Activated B cell treated with CpG ODN at 0.5 μM for 24 hours (primary cell): ENCODE data around the gene SPARC. TPM values are rescaled to one million over a fixed set of nuclear protein-coding genes. Genes with fewer than 3 reads are reported as not detected.
"Not testable (repeated sequence)": the region's sequence is repeated elsewhere in the genome, so short reads cannot be mapped to it uniquely, and the experiment has no call there.

Source experiments
- ATAC-seq: fragments of 200-7000 bp; cut with Tn5 transposase; one replicate; pipeline ENCODE4 v1.10.0; 2021; ENCODE audit warnings: low read depth, mild to moderate bottlenecking, moderate library complexity
- CTCF ChIA-PET: fragments of 350-600 bp; sonication (Branson Sonifier 250); formaldehyde crosslinking; loops from one replicate; lab custom pipeline; 2021; ENCODE audit warnings: antibody characterized with exemption; lab: Charles Lee
- POLR2A ChIA-PET: fragments of 350-600 bp; sonication (Branson Sonifier 250); formaldehyde crosslinking; loops from one replicate; lab custom pipeline; 2021; ENCODE audit warnings: antibody characterized with exemption; lab: Charles Lee
- DNase-seq: peaks from one replicate; pipeline ENCODE4 v3.0.0; 2022
- H3K27ac Mint-ChIP-seq: one replicate; pipeline ENCODE4 v1.8.0; 2020; ENCODE audit warnings: mixed read lengths
- H3K27me3 Mint-ChIP-seq: one replicate; pipeline ENCODE4 v1.8.0; 2021; ENCODE audit warnings: mixed read lengths
- H3K36me3 Mint-ChIP-seq: one replicate; pipeline ENCODE4 v1.8.0; 2021; ENCODE audit warnings: low read depth, mixed read lengths
- H3K4me1 Mint-ChIP-seq: one replicate; pipeline ENCODE4 v1.8.0; 2021; ENCODE audit warnings: mixed read lengths
- H3K4me3 Mint-ChIP-seq: one replicate; pipeline ENCODE4 v1.8.0; 2020; ENCODE audit warnings: mild to moderate bottlenecking, mixed read lengths
- H3K9me3 Mint-ChIP-seq: one replicate; pipeline ENCODE4 v1.8.0; 2020; ENCODE audit warnings: mixed read lengths
- intact Hi-C: fragments of 100-400 bp; cut with micrococcal nuclease; formaldehyde crosslinking; loops from one replicate; pipeline ENCODE4 v1.15.1; 2024
- total RNA-seq: library from RNA; stranded (reverse); gene quantifications from 2 replicates; pipeline ENCODE4 v1.2.3, GENCODE V29; 2022
- TF ChIP-seq, protein P1 (sequence below): fragments of 200-600 bp; IDR thresholded peaks from one replicate; pipeline ENCODE4 v1.8.0; 2022; ENCODE audit warnings: antibody characterized with exemption, mild to moderate bottlenecking

The SPARC gene
- total RNA-seq, 1 donor from 2014 or later = not detected

DNA sequence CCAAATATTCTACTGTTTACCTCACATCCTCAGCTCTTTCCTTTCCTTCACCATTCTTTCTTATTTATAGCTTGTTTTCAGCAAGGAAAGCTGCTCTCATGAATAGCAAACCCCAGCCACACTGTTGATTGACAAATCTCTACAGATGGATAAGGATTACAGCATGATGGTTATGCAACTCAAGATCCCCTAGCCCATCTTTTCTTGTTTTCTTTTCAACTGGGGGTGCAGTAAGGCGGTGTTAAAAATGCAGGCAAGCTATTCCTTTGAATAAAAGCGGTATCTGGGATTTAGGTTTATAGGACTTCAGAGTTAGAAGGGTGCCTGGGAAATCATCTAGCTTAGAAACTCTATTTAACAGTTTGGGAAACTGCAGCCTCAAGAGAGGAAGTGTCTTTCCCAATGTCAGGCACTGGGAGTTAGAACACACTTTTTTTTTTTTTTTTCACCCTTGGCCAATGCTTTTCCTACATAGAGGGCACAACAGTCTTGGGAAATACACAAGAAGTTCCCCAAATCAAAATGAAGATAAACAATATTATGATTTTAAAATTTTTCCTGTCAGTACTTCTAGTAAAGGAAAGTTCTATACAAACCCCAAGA lies 2.6 kb downstream of the SPARC start:
- H3K27me3 Mint-ChIP-seq = peaks cover 26% of the 10 kb centered on the region
- TF ChIP-seq, protein P1, sequence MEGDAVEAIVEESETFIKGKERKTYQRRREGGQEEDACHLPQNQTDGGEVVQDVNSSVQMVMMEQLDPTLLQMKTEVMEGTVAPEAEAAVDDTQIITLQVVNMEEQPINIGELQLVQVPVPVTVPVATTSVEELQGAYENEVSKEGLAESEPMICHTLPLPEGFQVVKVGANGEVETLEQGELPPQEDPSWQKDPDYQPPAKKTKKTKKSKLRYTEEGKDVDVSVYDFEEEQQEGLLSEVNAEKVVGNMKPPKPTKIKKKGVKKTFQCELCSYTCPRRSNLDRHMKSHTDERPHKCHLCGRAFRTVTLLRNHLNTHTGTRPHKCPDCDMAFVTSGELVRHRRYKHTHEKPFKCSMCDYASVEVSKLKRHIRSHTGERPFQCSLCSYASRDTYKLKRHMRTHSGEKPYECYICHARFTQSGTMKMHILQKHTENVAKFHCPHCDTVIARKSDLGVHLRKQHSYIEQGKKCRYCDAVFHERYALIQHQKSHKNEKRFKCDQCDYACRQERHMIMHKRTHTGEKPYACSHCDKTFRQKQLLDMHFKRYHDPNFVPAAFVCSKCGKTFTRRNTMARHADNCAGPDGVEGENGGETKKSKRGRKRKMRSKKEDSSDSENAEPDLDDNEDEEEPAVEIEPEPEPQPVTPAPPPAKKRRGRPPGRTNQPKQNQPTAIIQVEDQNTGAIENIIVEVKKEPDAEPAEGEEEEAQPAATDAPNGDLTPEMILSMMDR = no peak
- no peak overlapping the region for H3K27ac Mint-ChIP-seq
- H3K36me3 Mint-ChIP-seq = no peaks in the 10 kb centered on the region
- CTCF ChIA-PET = interaction anchor here (1.0 to 1.1 kb wide), 2 partner anchors 15 to 25 kb away, joined by 3 read pairs; no protein-coding TSS in a partner anchor
- POLR2A ChIA-PET = no interaction called here
- intact Hi-C loops = no loop called here
- H3K9me3 Mint-ChIP-seq = no peaks in the 10 kb centered on the region
- ATAC-seq = no peak
- H3K4me1 Mint-ChIP-seq = peaks cover 5% of the 10 kb centered on the region
- DNase-seq = no peak
- H3K4me3 Mint-ChIP-seq = no peak overlapping the region

DNA sequence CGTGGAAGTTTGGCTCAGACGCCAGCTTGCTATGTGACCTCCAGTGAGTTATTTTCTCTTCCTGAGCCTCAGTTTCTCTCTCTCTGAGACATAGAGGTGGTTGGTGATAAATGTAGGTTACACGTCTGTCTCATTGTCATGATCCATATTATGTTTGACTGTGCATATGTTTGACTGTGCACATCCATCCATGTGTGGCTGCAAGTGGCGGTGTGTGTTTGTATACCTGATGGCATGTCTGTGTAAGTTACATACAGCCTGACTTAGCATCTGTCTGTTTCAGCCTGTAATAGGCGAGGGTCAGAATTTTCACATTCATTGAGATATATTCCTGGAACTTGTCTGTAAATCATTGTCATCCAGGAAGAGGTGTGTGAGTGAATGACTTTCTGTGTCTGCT lies 3.3 kb downstream of the SPARC start:
- POLR2A ChIA-PET = no interaction called here
- H3K4me3 Mint-ChIP-seq = no peak overlapping the region
- H3K27me3 Mint-ChIP-seq = peaks cover 23% of the 10 kb centered on the region
- intact Hi-C loops = no loop called here
- TF ChIP-seq, protein P1 = no peak
- ATAC-seq (no peak), DNase-seq (no peak)
- no peaks in the 10 kb centered on the region for H3K9me3 Mint-ChIP-seq
- peaks cover 5% of the 10 kb centered on the region for H3K4me1 Mint-ChIP-seq
- CTCF ChIA-PET = interaction anchor here (1.8 kb wide), 1 partner anchor 57 kb away, joined by 4 read pairs; no protein-coding TSS in a partner anchor
- no peak overlapping the region for H3K27ac Mint-ChIP-seq
- H3K36me3 Mint-ChIP-seq = no peaks in the 10 kb centered on the region

DNA sequence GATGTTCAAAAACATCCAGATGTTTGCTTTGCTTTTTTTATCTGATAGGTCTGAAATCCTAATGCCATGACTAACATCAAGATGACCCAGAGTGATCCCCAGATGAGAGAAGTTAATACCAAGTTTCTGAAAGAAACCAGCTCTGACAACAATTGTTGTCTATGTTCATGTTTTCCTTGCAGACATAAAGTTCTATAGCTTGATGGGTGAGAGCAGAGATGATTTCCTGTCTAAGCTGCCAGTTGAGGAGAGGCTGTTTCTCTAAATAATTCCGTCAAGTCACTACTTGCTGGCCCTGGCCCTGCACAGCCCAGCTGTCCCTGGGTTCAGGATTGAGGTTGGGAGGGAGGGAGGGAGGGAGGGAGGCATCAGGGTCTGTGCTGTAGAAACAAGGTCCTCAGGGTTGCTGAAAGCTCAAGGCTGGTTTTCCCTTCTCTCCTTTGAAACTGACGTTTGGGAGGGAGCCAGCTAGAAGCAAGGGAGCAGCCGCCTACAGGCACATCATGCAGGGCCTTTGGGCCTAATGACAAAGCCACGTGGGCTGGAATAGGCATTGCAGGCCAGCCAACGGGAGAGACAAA lies 3.9 kb downstream of the SPARC start:
- ATAC-seq (no peak), DNase-seq (no peak)
- intact Hi-C loops = no loop called here
- Mint-ChIP-seq H3K27ac (no peak overlapping the region), H3K4me1 (peaks cover 5% of the 10 kb centered on the region), H3K9me3 (no peaks in the 10 kb centered on the region), H3K4me3 (no peak overlapping the region), H3K36me3 (no peaks in the 10 kb centered on the region), H3K27me3 (peaks cover 18% of the 10 kb centered on the region)
- TF ChIP-seq, protein P1 = no peak
- ChIA-PET CTCF (interaction anchor here (1.2 to 1.8 kb wide), 2 partner anchors 24 to 58 kb away, joined by 3 to 4 read pairs; no protein-coding TSS in a partner anchor), POLR2A (interaction anchor here (2.0 kb wide), 1 partner anchor 89 kb away, joined by 5 read pairs; the partner anchor contains the start of gene G3BP1)

DNA sequence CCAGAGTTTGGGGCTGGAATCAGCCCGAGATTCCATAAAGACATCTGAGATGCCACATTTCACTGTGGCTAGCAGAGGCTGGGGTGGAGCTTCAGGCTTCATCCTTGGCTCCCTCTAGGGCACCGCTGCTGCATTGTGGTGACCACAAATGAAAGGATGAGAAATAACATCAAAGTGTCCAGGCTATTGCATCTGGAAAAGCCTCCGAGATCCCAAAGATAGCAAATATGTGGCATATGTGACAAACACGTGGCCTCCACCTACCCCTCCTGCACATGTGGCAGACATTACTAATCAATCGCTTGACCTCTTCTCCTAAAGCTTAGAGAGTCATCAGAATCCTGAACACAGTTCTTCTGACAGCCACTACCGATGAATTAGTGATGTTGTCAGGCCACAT lies 4.5 kb downstream of the SPARC start:
- H3K27me3 Mint-ChIP-seq = peaks cover 15% of the 10 kb centered on the region

DNA sequence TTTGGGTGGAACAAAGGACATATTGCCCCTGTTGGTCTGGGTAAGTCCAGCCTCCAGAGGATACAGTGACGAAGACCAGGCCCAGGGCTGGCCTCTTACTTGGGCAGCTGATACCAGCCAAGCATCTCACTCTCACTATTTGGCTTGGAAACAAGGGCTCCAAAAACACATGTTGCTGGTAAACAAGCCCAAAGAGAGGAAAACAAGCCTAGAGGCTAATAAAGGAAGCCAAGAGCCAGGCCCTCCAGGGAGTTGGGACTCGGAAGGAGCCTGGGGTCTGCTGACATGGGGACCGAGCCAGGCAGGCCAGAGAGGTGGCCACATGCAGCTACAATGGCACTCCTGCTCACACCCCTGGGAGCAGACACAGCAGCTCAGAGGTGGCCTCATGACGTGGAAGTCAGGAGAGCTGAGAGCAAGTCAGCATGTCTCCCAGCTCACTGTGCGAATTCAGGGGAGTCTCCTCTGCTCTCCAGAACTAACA lies 5.7 kb downstream of the SPARC start:
- ChIA-PET CTCF (no interaction called here), POLR2A (no interaction called here)
- Mint-ChIP-seq H3K27me3 (peaks cover 9% of the 10 kb centered on the region), H3K27ac (no peak overlapping the region), H3K4me1 (no peaks in the 10 kb centered on the region), H3K36me3 (no peaks in the 10 kb centered on the region), H3K9me3 (no peaks in the 10 kb centered on the region), H3K4me3 (no peak overlapping the region)
- ATAC-seq (no peak), DNase-seq (no peak)
- intact Hi-C loops = no loop called here
- TF ChIP-seq, protein P1 = no peak

More for the DNA sequence above, 4.5 kb downstream of the SPARC start:
- Mint-ChIP-seq H3K4me3 (no peak overlapping the region), H3K27ac (no peak overlapping the region), H3K4me1 (peaks cover 5% of the 10 kb centered on the region), H3K9me3 (no peaks in the 10 kb centered on the region), H3K36me3 (no peaks in the 10 kb centered on the region)
- TF ChIP-seq, protein P1 = no peak
- intact Hi-C loops = no loop called here
- ChIA-PET POLR2A (interaction anchor here (2.0 kb wide), 1 partner anchor 89 kb away, joined by 5 read pairs; the partner anchor contains the start of gene G3BP1), CTCF (interaction anchor here (0.8 to 1.8 kb wide), 3 partner anchors 10 to 58 kb away, joined by 3 to 4 read pairs (median 3); no protein-coding TSS in a partner anchor)
- DNase-seq (no peak), ATAC-seq (no peak)

DNA sequence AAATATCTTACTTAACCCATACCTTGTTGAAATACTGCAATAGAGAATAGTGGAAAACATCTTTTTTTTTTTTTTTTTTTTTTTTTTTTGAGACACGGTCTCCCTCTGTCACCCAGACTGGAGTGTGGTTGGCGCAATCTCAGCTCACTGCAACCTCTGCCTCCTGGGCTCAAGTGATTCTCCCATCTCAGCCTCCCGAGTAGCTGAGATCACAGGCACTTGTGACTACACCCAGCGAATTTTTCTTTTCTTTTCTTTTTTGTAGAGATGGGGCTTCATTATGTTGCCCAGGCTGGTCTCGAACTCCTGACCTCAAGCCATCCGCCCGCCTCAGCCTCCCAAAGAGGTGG lies 6.6 kb downstream of the SPARC start:
- CTCF ChIA-PET, H3K4me3 Mint-ChIP-seq, H3K36me3 Mint-ChIP-seq, H3K27ac Mint-ChIP-seq, intact Hi-C loops, H3K4me1 Mint-ChIP-seq, H3K9me3 Mint-ChIP-seq, DNase-seq, ATAC-seq, H3K27me3 Mint-ChIP-seq: not testable (repeated sequence)
- POLR2A ChIA-PET = interaction anchor here (0.7 kb wide), 1 partner anchor 14 kb away, joined by 9 read pairs; no protein-coding TSS in a partner anchor
